Endothelial cell of umbilical vein (primary cell): ENCODE data around the gene KPNB1.

ENCODE experiments used
- CTCF ChIP-seq, 2 donors: IDR thresholded peaks; 1 replicate in 1 of 2; 2 replicates in 1 of 2; pipeline ENCODE4 v1.5.1; 2011; ENCODE audit warnings: low read length in 2 of 2, mild to moderate bottlenecking in 2 of 2, moderate library complexity in 2 of 2, control low read depth in 1 of 2, inconsistent platforms in 1 of 2, low read depth in 1 of 2; ENCODE audit not compliant: insufficient read depth in 1 of 2; ENCODE audit errors: extremely low read depth in 1 of 2
- GATA2 ChIP-seq: IDR thresholded peaks from 2 replicates; pipeline ENCODE4 v1.7.0; 2011; ENCODE audit warnings: low read depth, mild to moderate bottlenecking, moderate library complexity, mixed read lengths, low read length; ENCODE audit not compliant: insufficient read length, insufficient read depth
- JUN ChIP-seq: IDR thresholded peaks from 2 replicates; pipeline ENCODE4 v1.6.1; 2011; ENCODE audit warnings: borderline replicate concordance, low read depth; ENCODE audit not compliant: insufficient read length, insufficient read depth
- MYC ChIP-seq: IDR thresholded peaks from one replicate; pipeline ENCODE4 v1.6.1; 2011; ENCODE audit warnings: mild to moderate bottlenecking, low read depth, low read length
- POLR2A ChIP-seq: IDR thresholded peaks from 2 replicates; pipeline ENCODE4 v1.6.1; 2012; ENCODE audit warnings: low read depth, mild to moderate bottlenecking, control low read depth, low read length

- TF ChIP-seq GATA2 (no peak), CTCF (IDR thresholded peaks at IDR 0.05; ENCODE audit: extremely low read depth in 1 of 2, insufficient read depth in 1 of 2, low read depth in 1 of 2, low read length in 2 of 2) (no peak), POLR2A (no peak), JUN (no peak), MYC (no peak)
Measured at GRCh38 chr17:47735139-47735464, 85.4 kb downstream of the KPNB1 start.
